HepG2 (cell line): ENCODE data around the gene TUBA1C. TPM values are rescaled to one million over a fixed set of nuclear protein-coding genes. Genes with fewer than 3 reads are reported as not detected.

Experiments used
- ARHGAP35 ChIP-seq: sonication (generic); formaldehyde crosslinking; IDR thresholded peaks from 2 replicates; pipeline ENCODE4 v1.9.0; 2022; ENCODE audit warnings: mild to moderate bottlenecking, inconsistent platforms, moderate library complexity, missing genetic modification reagents, borderline replicate concordance
- CHD4 ChIP-seq: fragments of 200-600 bp; sonication (generic); IDR thresholded peaks from 2 replicates; pipeline ENCODE4 v1.7.0; 2017; ENCODE audit warnings: mild to moderate bottlenecking, low read length, borderline replicate concordance
- FOXA1 ChIP-seq, 2 experiments: fragments of 450-650 bp in 1 of 2; sonication (generic) in 1 of 2; formaldehyde crosslinking in 1 of 2; IDR thresholded peaks; 2 replicates each; pipeline versions ENCODE4 v1.4.0 to v1.6.1; 2016 to 2020; ENCODE audit warnings: missing genetic modification reagents in 1 of 2
- GTF2F1 ChIP-seq: fragments of 150-350 bp; IDR thresholded peaks from 2 replicates; pipeline ENCODE4 v1.6.1; 2014; ENCODE audit warnings: low read length
- ISL2 ChIP-seq: sonication (generic); formaldehyde crosslinking; IDR thresholded peaks from 2 replicates; pipeline ENCODE4 v1.5.0; 2020; ENCODE audit warnings: missing genetic modification reagents
- KDM1A ChIP-seq: IDR thresholded peaks from 2 replicates; pipeline ENCODE4 v1.6.1; 2016; ENCODE audit warnings: missing compliant biosample characterization
- MTERF4 ChIP-seq: sonication (generic); formaldehyde crosslinking; IDR thresholded peaks from 2 replicates; pipeline ENCODE4 v1.8.0; 2023; ENCODE audit warnings: mild to moderate bottlenecking, missing genetic modification reagents
- PHF21A ChIP-seq: sonication (generic); formaldehyde crosslinking; IDR thresholded peaks from 2 replicates; pipeline ENCODE4 v1.5.0; 2020; ENCODE audit warnings: mild to moderate bottlenecking, missing genetic modification reagents
- POGZ ChIP-seq: sonication (generic); formaldehyde crosslinking; IDR thresholded peaks from 2 replicates; pipeline ENCODE4 v1.4.0; 2020; ENCODE audit warnings: mild to moderate bottlenecking, missing genetic modification reagents
- POLR2AphosphoS5 ChIP-seq: IDR thresholded peaks from 2 replicates; pipeline ENCODE4 v1.6.1; 2012; ENCODE audit warnings: low read depth, low read length
- TEAD3 ChIP-seq: optimal IDR thresholded peaks from 2 replicates; pipeline ENCODE3; 2016; ENCODE audit warnings: borderline replicate concordance
- ZBTB10 ChIP-seq: sonication (generic); formaldehyde crosslinking; IDR thresholded peaks from 2 replicates; pipeline ENCODE4 v1.4.0; 2020; ENCODE audit warnings: missing genetic modification reagents, borderline replicate concordance
- ZBTB7B ChIP-seq: sonication (generic); formaldehyde crosslinking; IDR thresholded peaks from 2 replicates; pipeline ENCODE4 v1.4.0; 2020; ENCODE audit warnings: missing genetic modification reagents
- ZNF225 ChIP-seq: sonication (generic); formaldehyde crosslinking; IDR thresholded peaks from 2 replicates; pipeline ENCODE4 v1.4.0; 2020; ENCODE audit warnings: mild to moderate bottlenecking, missing genetic modification reagents
- ZNF281 ChIP-seq: sonication (generic); formaldehyde crosslinking; IDR thresholded peaks from 2 replicates; pipeline ENCODE4 v1.4.0; 2020; ENCODE audit warnings: missing genetic modification reagents, borderline replicate concordance
- ZNF609 ChIP-seq: sonication (generic); formaldehyde crosslinking; IDR thresholded peaks from 2 replicates; pipeline ENCODE4 v1.4.0; 2020; ENCODE audit warnings: mild to moderate bottlenecking, missing genetic modification reagents, borderline replicate concordance
- ZNF768 ChIP-seq: sonication (generic); formaldehyde crosslinking; IDR thresholded peaks from 2 replicates; pipeline ENCODE4 v1.4.0; 2020; ENCODE audit warnings: missing genetic modification reagents
- polyA plus RNA-seq, 8 experiments: library from polyadenylated mRNA; depleted of rRNA in 3 of 8; stranded (reverse) in 7 of 8; unstranded in 1 of 8; fragments of >200 nt; fragmentation: Illumina TruSeq in 4 of 8; extraction: Trizol in 4 of 8; gene quantifications; 2 replicates each; pipeline versions ENCODE4 v1.2.1 to v1.2.3, GENCODE V29; 2011 to 2016; ENCODE audit warnings: low read depth in 4 of 8, missing spikeins in 1 of 8, mixed read lengths in 1 of 8; ENCODE audit not compliant: insufficient read depth in 1 of 8
- total RNA-seq, 5 experiments: library from RNA; depleted of rRNA; stranded (reverse); fragments of >200 nt; fragmentation: Illumina TruSeq; extraction: Trizol; gene quantifications; 2 replicates each; pipeline ENCODE4 v1.2.3, GENCODE V29; 2016; ENCODE audit warnings: low read depth in 1 of 5

TUBA1C gene
- total and polyA plus RNA-seq, 2 of the 13 experiments (the other 11 are each of a cell fraction or from before 2014, with no cell fraction given), result 693 to 1,075 TPM

GRCh38 chr12:49255857-49256637, 8.8 kb upstream of the TUBA1C start (continued):
- TF ChIP-seq POLR2AphosphoS5 (peak; percentile 31; the same call in 1 of the 2 replicates), ZNF609 (CRISPR knock-in tag) (peak; percentile 58; the same call in 1 of the 2 replicates), ARHGAP35 (CRISPR knock-in tag) (no peak), ZNF281 (peak; percentile 91), FOXA1 (IDR thresholded peaks at IDR 0.05) (no peak), FOXA1 (CRISPR knock-in tag; IDR thresholded peaks at IDR 0.05) (peak; percentile 75), ZNF225 (0 out of 2 replicates have a peak, but pooled peaks have one; percentile 38), GTF2F1 (no peak), ZBTB7B (CRISPR knock-in tag) (peak; percentile 93; the same call in 1 of the 2 replicates), ZNF768 (peak; percentile 81), PHF21A (CRISPR knock-in tag) (peak; percentile 56; the same call in 1 of the 2 replicates), ISL2 (peak; percentile 67; the same call in 1 of the 2 replicates), POGZ (CRISPR knock-in tag) (peak; percentile 96), ZBTB10 (peak; percentile 54; the same call in 1 of the 2 replicates), MTERF4 (no peak), CHD4 (peak; percentile 85; the same call in 1 of the 2 replicates), KDM1A (CRISPR knock-in tag) (peak; percentile 93), TEAD3 (CRISPR knock-in tag) (peak; percentile 29)
